Trophoblast cell (in vitro differentiated cells and primary cell): ENCODE measurements around the gene PLP1. TPM values are rescaled to one million over a fixed set of nuclear protein-coding genes. Genes with fewer than 3 reads are reported as not detected.
A peak's percentile ranks its signal among the peaks of the same experiment; 100 is the strongest.

Experiments
- DNase-seq, 2 donors: peaks; one replicate each; pipeline ENCODE4 v3.0.0-alpha.2; 2016
- H2AFZ ChIP-seq: 2 replicates; pipeline ENCODE4 v1.6.1; 2013; ENCODE audit warnings: low read length, moderate library complexity, mild to moderate bottlenecking; ENCODE audit not compliant: insufficient read depth, poor library complexity
- H2AK5ac ChIP-seq: 2 replicates; pipeline ENCODE4 v1.6.1; 2013; ENCODE audit warnings: mild to moderate bottlenecking, low read length
- H2BK120ac ChIP-seq: 2 replicates; pipeline ENCODE4 v1.6.1; 2013; ENCODE audit warnings: low read length, mild to moderate bottlenecking, moderate library complexity; ENCODE audit not compliant: insufficient read depth, poor library complexity
- H2BK12ac ChIP-seq: 2 replicates; pipeline ENCODE4 v1.6.1; 2013; ENCODE audit warnings: mild to moderate bottlenecking, low read length, moderate library complexity
- H2BK5ac ChIP-seq: 2 replicates; pipeline ENCODE4 v1.6.1; 2013; ENCODE audit warnings: low read length, low read depth, moderate library complexity, mild to moderate bottlenecking; ENCODE audit not compliant: poor library complexity
- H3K14ac ChIP-seq: 2 replicates; pipeline ENCODE4 v1.6.1; 2013; ENCODE audit warnings: mild to moderate bottlenecking, low read length
- H3K18ac ChIP-seq: 2 replicates; pipeline ENCODE4 v1.6.1; 2013; ENCODE audit warnings: mild to moderate bottlenecking, low read length
- H3K23ac ChIP-seq: 2 replicates; pipeline ENCODE4 v1.6.1; 2013; ENCODE audit warnings: low read length
- H3K27ac ChIP-seq: 2 replicates; pipeline ENCODE4 v1.5.1; 2013; ENCODE audit warnings: low read depth, mild to moderate bottlenecking, inconsistent platforms, low read length, moderate library complexity
- H3K27me3 ChIP-seq: 2 replicates; pipeline ENCODE4 v1.6.1; 2013; ENCODE audit warnings: inconsistent platforms, mild to moderate bottlenecking, low read length, moderate library complexity; ENCODE audit not compliant: insufficient read depth
- H3K36me3 ChIP-seq, 2 experiments: 1 replicate in 1 of 2; 2 replicates in 1 of 2; pipeline ENCODE4 v1.6.1; 2013; ENCODE audit warnings: low read length in 2 of 2, mild to moderate bottlenecking in 2 of 2, moderate library complexity in 1 of 2; ENCODE audit not compliant: insufficient read depth in 2 of 2, control insufficient read depth in 1 of 2
- H3K4ac ChIP-seq: 2 replicates; pipeline ENCODE4 v1.6.1; 2013; ENCODE audit warnings: low read depth, mild to moderate bottlenecking, low read length, moderate library complexity
- H3K4me1 ChIP-seq, 2 experiments: 1 replicate in 1 of 2; 2 replicates in 1 of 2; pipeline ENCODE4 v1.6.1; 2013; ENCODE audit warnings: low read length in 2 of 2, mild to moderate bottlenecking in 2 of 2, moderate library complexity in 1 of 2; ENCODE audit not compliant: insufficient read depth in 2 of 2, control insufficient read depth in 1 of 2
- H3K4me2 ChIP-seq: 2 replicates; pipeline ENCODE4 v1.6.1; 2013; ENCODE audit warnings: inconsistent platforms, mild to moderate bottlenecking, low read length, moderate library complexity
- H3K4me3 ChIP-seq: 2 replicates; pipeline ENCODE4 v1.5.1; 2013; ENCODE audit warnings: mild to moderate bottlenecking, low read depth, low read length, inconsistent platforms
- H3K79me1 ChIP-seq: one replicate; pipeline ENCODE4 v1.6.1; 2013; ENCODE audit warnings: low read length
- H3K79me2 ChIP-seq: 2 replicates; pipeline ENCODE4 v1.6.1; 2013; ENCODE audit warnings: low read length, mild to moderate bottlenecking; ENCODE audit not compliant: control insufficient read depth, insufficient read depth, poor library complexity
- H3K9ac ChIP-seq: 2 replicates; pipeline ENCODE4 v1.6.1; 2013; ENCODE audit warnings: mild to moderate bottlenecking, low read length
- H3K9me3 ChIP-seq: 2 replicates; pipeline ENCODE4 v1.6.1; 2013; ENCODE audit warnings: low read depth, mild to moderate bottlenecking, control low read depth, inconsistent platforms, low read length; ENCODE audit not compliant: insufficient read depth
- H4K12ac ChIP-seq: 2 replicates; pipeline ENCODE4 v1.6.1; 2013; ENCODE audit warnings: low read depth, mild to moderate bottlenecking, low read length, moderate library complexity
- H4K8ac ChIP-seq: 2 replicates; pipeline ENCODE4 v1.6.1; 2013; ENCODE audit warnings: low read depth, mild to moderate bottlenecking, low read length, moderate library complexity
- H4K91ac ChIP-seq: one replicate; pipeline ENCODE4 v1.6.1; 2013; ENCODE audit warnings: low read depth, mild to moderate bottlenecking, low read length, moderate library complexity
- WGBS: extraction: QIAGEN DNeasy Blood & Tissue Kit; methylation state at CpG from one replicate; pipeline ENCODE4 v1.1.7; 2013; ENCODE audit warnings: missing lambda C conversion rate; ENCODE audit not compliant: insufficient read length, insufficient coverage; ENCODE audit errors: extremely low coverage; 5-methylcytosine and 5-hydroxymethylcytosine counted together
- polyA plus RNA-seq: library from polyadenylated mRNA; stranded (reverse); fragments of 200-250 nt; gene quantifications from 2 replicates; pipeline ENCODE4 v1.2.3, GENCODE V29; 2013

PLP1 gene, protein sequence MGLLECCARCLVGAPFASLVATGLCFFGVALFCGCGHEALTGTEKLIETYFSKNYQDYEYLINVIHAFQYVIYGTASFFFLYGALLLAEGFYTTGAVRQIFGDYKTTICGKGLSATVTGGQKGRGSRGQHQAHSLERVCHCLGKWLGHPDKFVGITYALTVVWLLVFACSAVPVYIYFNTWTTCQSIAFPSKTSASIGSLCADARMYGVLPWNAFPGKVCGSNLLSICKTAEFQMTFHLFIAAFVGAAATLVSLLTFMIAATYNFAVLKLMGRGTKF
- polyA plus RNA-seq: 1.00 and 1.1 TPM in 2 replicates

DNA sequence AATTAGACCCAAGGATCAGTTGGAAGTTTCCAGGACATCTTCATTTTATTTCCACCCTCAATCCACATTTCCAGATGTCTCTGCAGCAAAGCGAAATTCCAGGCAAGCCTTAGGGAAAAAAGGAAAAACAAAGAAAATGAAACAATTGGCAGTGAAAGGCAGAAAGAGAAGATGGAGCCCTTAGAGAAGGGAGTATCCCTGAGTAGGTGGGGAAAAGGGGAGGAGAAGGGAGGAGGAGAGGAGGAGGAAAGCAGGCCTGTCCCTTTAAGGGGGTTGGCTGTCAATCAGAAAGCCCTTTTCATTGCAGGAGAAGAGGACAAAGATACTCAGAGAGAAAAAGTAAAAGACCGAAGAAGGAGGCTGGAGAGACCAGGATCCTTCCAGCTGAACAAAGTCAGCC is at the start of gene PLP1:
PLP1 (plus strand) TSS at position 295 of the 400 bp plus-strand sequence. CDS start 156 bp downstream, outside the sequence.
- Histone ChIP-seq H3K79me1 (no peaks in the 10 kb centered on the region), H3K9me3 (no peaks in the 10 kb centered on the region), H3K18ac (no peak within 1 kb of the TSS), H4K91ac (no peak within 1 kb of the TSS), H3K27ac (no peak within 1 kb of the TSS), H2AFZ (no peak within 1 kb of the TSS), H3K4me1 (peaks cover 0 to 2% of the 10 kb centered on the region in 2 experiments), H3K79me2 (no peaks in the 10 kb centered on the region), H3K4me2 (no peak within 1 kb of the TSS), H3K23ac (no peak within 1 kb of the TSS), H2BK120ac (no peak within 1 kb of the TSS), H3K4ac (no peak within 1 kb of the TSS), H4K12ac (no peak within 1 kb of the TSS), H2AK5ac (no peak within 1 kb of the TSS), H3K9ac (no peak within 1 kb of the TSS), H3K14ac (no peak within 1 kb of the TSS), H3K27me3 (no peaks in the 10 kb centered on the region), H2BK12ac (no peak within 1 kb of the TSS), H2BK5ac (no peak within 1 kb of the TSS), H4K8ac (no peak within 1 kb of the TSS), H3K4me3 (no peak within 1 kb of the TSS), H3K36me3 (no peaks in the 10 kb centered on the region)
- DNase-seq: no peak
- no CpG with 5 or more reads among the region's 2 CpGs for WGBS

DNA sequence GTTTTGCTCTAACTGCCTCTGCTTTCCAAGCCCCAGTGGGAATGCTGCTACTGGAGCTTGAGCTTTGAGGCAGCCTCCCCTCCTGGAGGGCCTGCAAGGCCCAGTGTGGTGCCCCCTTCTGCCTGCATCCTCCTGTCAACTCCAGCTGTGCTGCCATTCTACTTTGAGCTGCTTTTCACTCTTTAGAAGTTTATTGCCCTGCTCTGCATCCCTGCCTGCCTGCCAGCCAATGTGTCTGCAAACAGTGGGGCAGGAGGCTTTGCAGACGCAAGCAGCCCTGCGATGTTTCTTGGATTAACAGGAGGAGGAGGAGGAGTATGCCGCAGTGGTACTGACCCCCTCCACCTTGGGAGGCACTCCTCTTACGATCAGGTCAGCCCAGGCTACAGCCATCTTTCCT is 49.5 kb upstream of the PLP1 start:
- DNase-seq: no peak
- Histone ChIP-seq H3K4me3 (no peak overlapping the region), H2AFZ (no peak overlapping the region), H2BK12ac (no peak overlapping the region), H3K9ac (no peak overlapping the region), H3K27ac (no peak overlapping the region), H3K18ac (no peak overlapping the region), H3K14ac (no peak overlapping the region), H2BK120ac (no peak overlapping the region), H3K27me3 (no peaks in the 10 kb centered on the region), H2BK5ac (no peak overlapping the region), H3K9me3 (no peaks in the 10 kb centered on the region), H3K4me2 (no peak overlapping the region), H3K4me1 (peaks cover 24 to 34% of the 10 kb centered on the region in 2 experiments), H2AK5ac (no peak overlapping the region), H3K36me3 (no peaks in the 10 kb centered on the region), H3K79me2 (no peaks in the 10 kb centered on the region), H3K4ac (no peak overlapping the region), H3K79me1 (no peaks in the 10 kb centered on the region), H4K12ac (no peak overlapping the region), H4K8ac (no peak overlapping the region), H3K23ac (no peak overlapping the region), H4K91ac (no peak overlapping the region)
- no CpG with 5 or more reads among the region's 4 CpGs for WGBS

GRCh38 chrX:103729015-103729414 is 47.6 kb upstream of the PLP1 start:
- Histone ChIP-seq H2AFZ (no peak overlapping the region), H3K79me1 (no peaks in the 10 kb centered on the region), H3K4ac (no peak overlapping the region), H4K8ac (no peak overlapping the region), H4K12ac (no peak overlapping the region), H3K79me2 (no peaks in the 10 kb centered on the region), H4K91ac (no peak overlapping the region), H3K4me2 (no peak overlapping the region), H2BK120ac (no peak overlapping the region), H3K4me3 (no peak overlapping the region), H3K27me3 (no peaks in the 10 kb centered on the region), H2AK5ac (no peak overlapping the region), H3K4me1 (peaks cover 24 to 35% of the 10 kb centered on the region in 2 experiments), H3K27ac (no peak overlapping the region), H2BK12ac (peak overlapping the region; percentile 24), H3K9me3 (no peaks in the 10 kb centered on the region), H3K9ac (no peak overlapping the region), H3K23ac (no peak overlapping the region), H3K18ac (no peak overlapping the region), H3K36me3 (no peaks in the 10 kb centered on the region), H2BK5ac (no peak overlapping the region), H3K14ac (no peak overlapping the region)
- no CpG with 5 or more reads among the region's 5 CpGs for WGBS
- no peak for DNase-seq

- Histone ChIP-seq H2AFZ (no peak overlapping the region), H3K36me3 (no peaks in the 10 kb centered on the region), H3K23ac (no peak overlapping the region), H3K27ac (peak overlapping the region; percentile 49), H3K4me1 (peaks cover 26 to 37% of the 10 kb centered on the region in 2 experiments), H4K8ac (no peak overlapping the region), H4K91ac (no peak overlapping the region), H3K4me3 (no peak overlapping the region), H2AK5ac (no peak overlapping the region), H3K27me3 (no peaks in the 10 kb centered on the region), H3K18ac (no peak overlapping the region), H2BK12ac (no peak overlapping the region), H3K4me2 (no peak overlapping the region), H3K79me2 (no peaks in the 10 kb centered on the region), H3K14ac (no peak overlapping the region), H2BK5ac (no peak overlapping the region), H3K9ac (no peak overlapping the region), H3K79me1 (no peaks in the 10 kb centered on the region), H3K9me3 (no peaks in the 10 kb centered on the region), H3K4ac (no peak overlapping the region), H4K12ac (no peak overlapping the region), H2BK120ac (no peak overlapping the region)
- no CpG with 5 or more reads among the region's 3 CpGs for WGBS
- DNase-seq: no peak
Observed at GRCh38 chrX:103730147-103730795, 46.4 kb upstream of the PLP1 start.
